GM20431 (cell line): Measurements from ENCODE around the gene LRMDA.

Source experiments
- in situ Hi-C: fragments of 300-500 bp; cut with MseI, MboI; formaldehyde crosslinking; loops from one replicate; pipeline ENCODE4 v1.15.0; 2020; ENCODE audit warnings: low sequenced_read_pairs; ENCODE audit not compliant: unreplicated experiment

Gene LRMDA

GRCh38 chr10:76160446-76161300, 729.2 kb downstream of the LRMDA start:
- in situ Hi-C loops = no loop called here

GRCh38 chr10:76161301-76161582, 729.8 kb downstream of the LRMDA start:
- in situ Hi-C loops = no loop called here

GRCh38 chr10:76168437-76168836, 737.0 kb downstream of the LRMDA start:
- in situ Hi-C loops = no loop called here

GRCh38 chr10:76169246-76169645, 737.8 kb downstream of the LRMDA start:
- in situ Hi-C loops = no loop called here

GRCh38 chr10:76172020-76172419, 740.6 kb downstream of the LRMDA start:
- in situ Hi-C loops = no loop called here

- in situ Hi-C loops = no loop called here
These were observed 744.2 kb downstream of the LRMDA start for GRCh38 chr10:76175533-76176165.

- in situ Hi-C loops = no loop called here
These were observed 744.7 kb downstream of the LRMDA start for GRCh38 chr10:76176166-76176550.

GRCh38 chr10:76177936-76178335, 746.5 kb downstream of the LRMDA start:
- in situ Hi-C loops = no loop called here

- in situ Hi-C loops = no loop called here
These were observed 747.3 kb downstream of the LRMDA start for GRCh38 chr10:76178532-76179292.

- in situ Hi-C loops = no loop called here
These were observed 748.4 kb downstream of the LRMDA start for GRCh38 chr10:76179806-76180205.

- in situ Hi-C loops = no loop called here
These were observed 753.2 kb downstream of the LRMDA start for GRCh38 chr10:76184647-76185046.

GRCh38 chr10:76185471-76186301, 754.3 kb downstream of the LRMDA start:
- in situ Hi-C loops = no loop called here

- in situ Hi-C loops = no loop called here
These were observed 756.8 kb downstream of the LRMDA start for GRCh38 chr10:76188216-76188615.

- in situ Hi-C loops = no loop called here
These were observed 759.3 kb downstream of the LRMDA start for GRCh38 chr10:76190634-76191270.

- in situ Hi-C loops = no loop called here
These were observed 759.9 kb downstream of the LRMDA start for GRCh38 chr10:76191336-76191735.

GRCh38 chr10:76192151-76192550, 760.7 kb downstream of the LRMDA start:
- in situ Hi-C loops = no loop called here

- in situ Hi-C loops = no loop called here
These were observed 761.4 kb downstream of the LRMDA start for GRCh38 chr10:76192694-76193320.

- in situ Hi-C loops = no loop called here
These were observed 764.4 kb downstream of the LRMDA start for GRCh38 chr10:76195654-76196390.

- in situ Hi-C loops = no loop called here
These were observed 765.9 kb downstream of the LRMDA start for GRCh38 chr10:76197293-76197692.
